Measurements from ENCODE around the gene SLC44A5.
"Not testable (repeated sequence)": the region's sequence is repeated elsewhere in the genome, so short reads cannot be mapped to it uniquely, and the experiment has no call there.

The SLC44A5 gene

GRCh38 chr1:75273110-75273509 is 337.8 kb downstream of the SLC44A5 start:
- no peak for DNase-seq (ENCODE audit: low spot score)

DNA sequence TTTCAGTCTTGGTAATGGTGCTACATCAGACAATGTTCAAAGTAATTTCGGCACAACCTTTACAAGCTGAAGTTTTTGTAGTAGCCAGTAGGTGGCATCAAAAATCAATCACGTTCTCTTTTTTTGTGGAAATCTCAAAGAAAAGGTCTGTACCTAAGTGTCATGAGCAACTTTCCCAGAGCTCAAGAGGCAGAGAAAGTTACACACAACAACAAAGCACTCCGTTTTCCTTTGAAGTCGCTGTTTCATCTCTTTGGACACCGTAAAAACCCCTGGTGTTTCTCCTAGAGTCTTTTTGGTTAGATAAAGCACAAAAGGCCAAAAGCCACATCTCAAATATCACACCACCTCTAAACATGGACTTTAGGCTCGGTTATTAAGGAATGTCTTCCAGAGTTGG is 345.1 kb downstream of the SLC44A5 start:
- DNase-seq (ENCODE audit: low spot score): peak; percentile 52

GRCh38 chr1:75264112-75264511 is 346.8 kb downstream of the SLC44A5 start:
- no peak for DNase-seq (ENCODE audit: low spot score)

GRCh38 chr1:75263616-75264015 is 347.3 kb downstream of the SLC44A5 start:
- DNase-seq (ENCODE audit: low spot score): not testable (repeated sequence)

DNA sequence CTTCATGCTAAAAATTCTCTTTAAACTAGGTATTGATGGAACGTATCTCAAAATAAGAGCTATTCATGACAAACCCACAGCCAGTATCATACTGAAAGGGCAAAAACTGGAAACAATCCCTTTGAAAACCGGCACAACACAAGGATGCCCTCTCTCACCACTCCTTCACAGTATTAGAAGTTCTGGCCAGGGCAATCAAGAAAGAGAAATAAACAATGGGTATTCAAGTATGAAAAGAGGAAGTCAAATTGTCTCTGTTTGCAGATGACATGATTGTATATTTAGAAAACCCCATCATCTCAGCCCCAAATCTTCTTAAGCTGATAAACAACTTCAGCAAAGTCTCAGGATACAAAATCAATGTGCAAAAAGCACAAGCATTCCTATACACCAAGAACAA is 349.0 kb downstream of the SLC44A5 start:
- not testable (repeated sequence) for DNase-seq (ENCODE audit: low spot score)

GRCh38 chr1:75258351-75258750 is 352.6 kb downstream of the SLC44A5 start:
- no peak for DNase-seq (ENCODE audit: low spot score)

GRCh38 chr1:75257424-75257823 is 353.5 kb downstream of the SLC44A5 start:
- DNase-seq (ENCODE audit: low spot score): no peak

GRCh38 chr1:75250114-75250513 is 360.8 kb downstream of the SLC44A5 start:
- not testable (repeated sequence) for DNase-seq (ENCODE audit: low spot score)

DNA sequence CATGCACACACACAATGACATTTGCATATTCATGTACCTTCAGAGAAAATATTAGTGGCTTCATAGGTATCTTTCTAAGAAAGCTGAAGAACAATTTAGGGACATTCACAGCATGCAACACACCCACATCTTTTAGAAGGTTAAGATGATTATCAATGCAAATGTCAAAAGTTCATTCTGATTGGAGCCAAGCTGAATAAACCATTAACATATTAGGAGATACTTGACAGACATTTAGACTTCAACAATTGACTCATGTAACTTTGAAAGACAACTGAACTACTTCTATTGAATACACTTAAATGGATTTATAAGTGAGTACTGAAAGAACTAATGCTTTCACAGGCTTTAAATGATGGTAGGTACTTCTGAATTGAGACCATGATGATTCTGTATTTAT is 365.7 kb downstream of the SLC44A5 start:
- DNase-seq (ENCODE audit: low spot score): no peak

DNA sequence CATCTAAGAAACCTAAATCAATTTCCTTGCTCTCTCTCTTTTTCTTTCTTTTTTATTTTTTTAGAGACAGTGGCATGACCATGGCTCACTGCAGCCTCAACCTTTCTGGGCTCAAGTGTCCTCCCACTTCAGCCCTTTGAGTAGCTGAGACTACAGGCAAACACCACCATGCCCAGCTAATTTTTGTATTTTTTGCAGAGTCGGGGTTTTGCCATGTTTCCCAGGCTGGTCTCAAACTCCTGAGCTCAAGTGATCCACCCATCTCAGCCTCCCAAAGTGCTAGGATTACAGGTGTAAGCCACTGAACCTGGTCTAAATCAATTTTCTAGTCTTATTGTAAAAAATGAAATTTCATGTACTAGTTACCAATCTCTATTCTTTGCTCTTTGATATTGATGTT is 367.8 kb downstream of the SLC44A5 start:
- DNase-seq (ENCODE audit: low spot score): no peak

- no peak for DNase-seq (ENCODE audit: low spot score)
Observed at GRCh38 chr1:75237316-75237715, 373.6 kb downstream of the SLC44A5 start.

GRCh38 chr1:75234562-75234961 is 376.4 kb downstream of the SLC44A5 start:
- DNase-seq (ENCODE audit: low spot score): no peak

DNA sequence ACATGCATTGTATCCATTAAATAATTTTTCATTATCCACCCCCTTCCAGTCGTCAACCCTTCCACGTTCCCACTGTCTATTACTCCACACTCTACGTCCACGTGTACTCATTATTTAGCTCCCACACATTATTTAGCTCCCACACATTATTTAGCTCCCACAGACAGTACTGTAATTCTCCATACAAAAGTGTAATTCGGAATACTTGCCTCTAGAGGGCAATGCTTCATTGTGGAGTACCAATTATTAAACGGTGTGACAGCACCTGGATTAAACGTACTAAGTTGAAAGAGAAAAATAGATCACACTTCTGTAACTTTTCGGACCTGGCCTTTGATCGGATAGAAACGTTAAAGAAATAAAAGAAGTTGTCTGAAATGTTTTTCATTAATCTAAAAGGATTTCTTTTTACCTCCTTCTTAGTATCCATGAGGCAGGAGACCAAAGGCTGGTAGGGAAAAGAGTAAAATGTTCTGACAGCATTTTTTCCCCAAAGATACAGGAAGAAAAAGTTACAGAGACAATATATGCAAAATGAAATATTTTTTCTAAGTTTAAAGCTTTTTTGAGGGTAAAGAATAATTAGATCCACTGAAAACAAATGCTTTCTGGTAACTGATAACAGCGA is 377.5 kb downstream of the SLC44A5 start:
- peak; percentile 50 for DNase-seq (ENCODE audit: low spot score)

DNA sequence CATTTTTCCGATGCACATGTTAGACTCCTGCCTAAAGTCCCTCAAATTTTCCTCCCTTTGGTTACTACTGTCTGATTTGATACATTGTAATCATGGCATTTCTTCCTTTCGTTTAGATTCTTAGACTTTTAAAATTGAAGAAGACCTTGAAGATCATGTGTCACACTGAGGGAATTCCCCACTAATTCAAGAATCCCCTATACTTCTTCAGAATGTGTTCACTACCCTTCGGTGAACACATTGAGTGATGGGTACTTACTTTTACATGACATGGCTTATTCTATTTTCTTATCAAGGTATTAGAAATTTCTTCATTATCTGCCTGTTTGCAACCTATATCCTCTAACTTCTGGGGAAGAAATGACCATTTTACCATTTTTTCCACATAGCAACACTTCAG is 390.8 kb downstream of the SLC44A5 start:
- no peak for DNase-seq (ENCODE audit: low spot score)

DNA sequence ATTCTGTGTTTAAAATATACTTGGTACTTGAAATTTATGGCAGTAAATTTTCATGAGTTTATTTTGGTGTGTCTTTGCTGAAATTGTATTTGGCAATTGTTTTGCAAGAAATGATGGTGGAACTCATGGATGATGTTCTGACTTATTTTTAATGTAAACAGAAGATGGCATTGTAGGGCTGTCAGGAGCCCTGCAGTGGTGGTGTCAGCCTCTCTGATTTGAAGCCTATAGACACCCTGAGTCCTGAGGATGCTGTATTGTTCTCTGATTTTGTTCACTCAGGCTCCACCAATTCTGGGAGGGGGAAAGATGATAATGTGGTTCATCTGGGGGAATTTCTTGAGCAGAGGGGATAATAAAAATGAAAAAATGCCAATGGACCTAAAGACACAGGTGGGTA is 396.9 kb downstream of the SLC44A5 start:
- no peak for DNase-seq (ENCODE audit: low spot score)

GRCh38 chr1:75211648-75212047 is 399.3 kb downstream of the SLC44A5 start:
- DNase-seq (ENCODE audit: low spot score): no peak

DNA sequence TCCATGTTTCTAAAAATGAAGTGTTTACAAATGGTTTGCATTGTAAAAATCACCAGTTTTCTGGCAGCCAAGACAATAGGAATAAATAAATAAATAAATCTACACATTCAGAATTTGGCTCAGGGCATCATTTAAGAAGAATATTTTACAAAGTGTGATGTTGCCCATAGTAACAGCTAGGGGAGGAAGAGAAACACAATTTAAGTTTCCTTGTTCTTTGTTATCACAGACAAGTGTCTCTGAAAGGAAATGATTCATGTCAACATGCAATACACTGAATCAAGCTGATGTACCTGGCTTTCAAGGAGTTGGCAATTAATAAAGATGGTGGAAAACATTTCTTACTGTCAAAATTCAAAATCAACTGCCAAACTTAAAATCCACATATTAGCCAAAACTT is 402.1 kb downstream of the SLC44A5 start:
- no peak for DNase-seq (ENCODE audit: low spot score)

DNA sequence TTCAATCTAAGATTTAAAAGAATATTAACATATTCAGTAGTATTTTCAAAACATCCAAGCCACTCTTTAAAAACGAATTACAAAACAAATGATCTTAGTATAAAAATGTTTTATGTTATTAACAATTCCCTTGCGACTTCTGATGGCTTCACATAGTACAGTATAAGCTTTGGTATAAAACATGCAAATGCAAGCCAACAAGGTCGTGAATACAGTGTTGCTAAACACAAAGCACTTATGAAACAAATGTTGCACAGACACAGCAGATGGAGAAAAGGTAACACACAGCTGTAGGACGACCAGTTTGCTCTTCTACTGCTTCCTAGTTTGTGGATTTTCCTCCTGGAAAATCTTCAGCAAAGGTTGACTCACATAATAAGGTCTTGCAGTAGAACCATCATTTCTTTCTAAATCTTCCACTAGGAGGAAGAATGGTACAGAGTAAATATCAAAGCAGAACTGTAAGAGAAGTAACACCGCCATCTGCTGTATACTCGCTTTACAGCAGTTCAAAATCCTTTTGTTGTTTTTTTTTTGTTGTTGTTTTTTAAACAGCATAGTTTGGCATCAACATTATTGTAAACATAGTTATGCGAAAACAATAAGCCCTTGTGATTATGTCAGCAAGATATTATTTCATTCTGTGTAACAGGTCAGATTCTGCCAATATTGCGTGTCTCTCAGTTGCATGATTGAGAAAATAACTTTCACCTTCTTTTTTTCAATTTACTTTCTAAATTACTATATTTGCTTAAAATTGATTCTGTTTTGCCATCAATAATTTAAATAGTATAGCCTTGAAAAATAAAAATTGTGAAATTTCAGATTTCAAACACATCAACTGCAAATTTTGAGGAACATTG is 407.3 kb downstream of the SLC44A5 start:
- DNase-seq (ENCODE audit: low spot score): peak; percentile 60

DNA sequence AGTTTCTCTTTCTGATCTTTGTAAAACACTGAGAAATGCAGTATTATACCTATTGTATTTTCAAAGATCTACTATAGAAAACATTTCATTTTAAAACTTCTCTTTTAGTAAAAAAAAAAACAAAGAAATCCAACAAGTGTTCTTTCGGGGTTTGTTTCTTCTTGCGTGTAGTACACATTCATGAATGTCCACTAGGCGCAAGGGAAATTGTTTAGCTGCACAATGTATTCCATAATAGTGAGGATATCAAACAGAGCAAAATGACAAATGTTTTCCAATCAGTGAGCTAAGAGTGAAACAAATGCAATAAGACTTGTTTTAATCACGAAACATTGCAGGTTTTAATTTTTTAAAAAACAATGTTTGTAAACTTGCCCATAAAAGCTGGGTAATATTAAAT is 408.2 kb downstream of the SLC44A5 start:
- DNase-seq (ENCODE audit: low spot score): no peak

DNA sequence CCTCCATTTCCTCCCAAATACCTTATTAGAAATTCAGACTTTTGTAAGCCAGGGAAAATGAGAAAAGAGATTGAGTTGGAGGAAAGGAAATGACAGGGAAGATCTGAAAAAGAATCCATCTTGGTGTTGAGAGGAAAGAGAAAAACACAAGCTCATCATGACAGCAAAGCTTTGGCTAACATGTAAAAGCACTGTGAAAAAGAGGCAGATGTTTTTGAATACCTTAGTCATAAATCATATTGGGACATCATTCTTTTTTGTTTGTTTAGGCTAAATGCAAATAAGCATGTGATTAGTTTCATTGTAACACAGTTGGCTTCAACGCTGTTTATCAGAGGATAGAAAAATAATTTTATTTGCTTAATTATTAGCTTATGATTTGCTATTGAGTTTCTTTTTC is 412.2 kb downstream of the SLC44A5 start:
- DNase-seq (ENCODE audit: low spot score): no peak

DNA sequence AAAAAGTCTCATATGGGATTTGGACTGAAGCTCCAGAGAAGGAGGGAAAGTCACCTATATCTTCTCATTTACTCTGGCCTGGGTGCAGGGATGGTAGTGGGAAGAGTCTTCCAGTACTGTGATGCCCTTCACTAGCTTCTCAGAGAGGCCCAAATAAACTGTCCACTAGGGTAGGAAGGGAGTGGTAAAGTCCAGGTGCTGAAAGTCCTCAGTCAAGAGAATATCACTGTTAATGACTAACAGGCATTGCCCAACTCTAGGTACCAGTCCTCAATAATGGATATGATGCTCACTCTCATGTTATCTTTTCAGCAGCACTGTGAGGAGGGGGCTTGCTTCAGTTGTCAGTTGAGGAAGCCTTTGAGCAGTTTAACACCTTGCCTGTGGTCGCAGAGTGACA is 412.8 kb downstream of the SLC44A5 start:
- no peak for DNase-seq (ENCODE audit: low spot score)

DNA sequence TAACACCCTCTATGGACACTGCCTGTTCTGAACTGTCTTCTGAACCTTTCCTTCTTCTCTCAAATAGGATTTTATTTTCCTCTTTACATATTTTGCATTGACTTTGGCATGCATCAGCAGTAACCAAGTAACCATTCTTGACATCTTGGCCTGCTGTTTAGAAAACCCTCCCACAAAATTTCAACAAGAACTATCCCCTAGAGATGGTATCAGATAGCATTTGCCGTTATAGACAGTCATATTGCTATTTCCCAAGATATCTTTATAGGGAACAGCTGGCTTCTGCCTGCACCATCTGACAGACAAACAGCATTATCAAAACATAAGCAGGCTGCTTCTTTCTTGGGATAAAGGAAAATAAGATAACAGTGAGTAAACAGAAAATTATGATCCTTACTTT is 422.0 kb downstream of the SLC44A5 start:
- no peak for DNase-seq (ENCODE audit: low spot score)

DNA sequence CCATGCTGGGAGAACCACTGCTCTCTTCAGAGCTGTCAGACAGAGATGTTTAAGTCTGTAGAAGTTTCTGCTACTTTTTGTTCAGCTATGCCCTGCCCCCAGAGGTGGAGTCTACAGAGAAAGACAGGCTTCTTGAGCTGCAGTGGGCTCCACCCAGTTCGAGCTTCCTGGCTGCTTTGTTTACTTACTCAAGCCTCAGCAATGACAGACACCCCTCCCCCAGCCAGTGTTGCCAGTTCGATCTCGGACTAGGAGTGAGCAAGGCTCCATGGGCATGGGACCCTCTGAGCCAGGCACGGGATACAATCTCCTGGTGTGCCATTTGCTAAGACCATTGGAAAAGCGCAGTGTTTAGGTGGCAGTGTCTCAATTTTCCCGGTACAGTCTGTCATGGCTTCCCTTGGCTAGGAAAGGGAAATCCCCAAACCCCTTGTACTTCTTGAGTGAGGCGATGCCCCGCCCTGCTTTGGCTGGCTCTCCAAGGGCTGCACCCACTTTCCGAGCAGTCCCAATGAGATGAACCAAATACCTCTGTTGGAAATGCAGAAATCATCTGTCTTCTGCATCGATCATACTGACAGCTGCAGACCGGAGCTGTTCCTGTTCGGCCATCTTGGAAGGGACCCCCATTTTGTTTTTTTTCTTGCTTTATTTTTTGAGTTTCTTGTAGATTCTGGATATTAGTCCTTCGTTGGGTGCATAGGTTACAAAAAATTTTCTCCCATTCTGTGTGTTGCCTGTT is 429.5 kb downstream of the SLC44A5 start:
- DNase-seq (ENCODE audit: low spot score): not testable (repeated sequence)

Data from SW480 (cell line).